HS-27A (cell line): Measurements from ENCODE around the gene PGLYRP2.

Source experiments
- DNase-seq: peaks from one replicate; pipeline ENCODE4 v3.0.0-alpha.2; 2012; ENCODE audit warnings: low read depth, missing footprints

The PGLYRP2 gene

GRCh38 chr19:15425321-15425950 is 53.9 kb downstream of the PGLYRP2 start:
- no peak for DNase-seq

GRCh38 chr19:15424692-15425272 is 54.5 kb downstream of the PGLYRP2 start:
- no peak for DNase-seq

GRCh38 chr19:15424121-15424520 is 55.2 kb downstream of the PGLYRP2 start:
- no peak for DNase-seq

GRCh38 chr19:15423130-15423529 is 56.2 kb downstream of the PGLYRP2 start:
- no peak for DNase-seq

GRCh38 chr19:15422296-15423075 is 56.8 kb downstream of the PGLYRP2 start:
- DNase-seq, result no peak

- no peak for DNase-seq
These were observed 57.5 kb downstream of the PGLYRP2 start for GRCh38 chr19:15421721-15422260.

- DNase-seq, result no peak
These were observed 58.1 kb downstream of the PGLYRP2 start for GRCh38 chr19:15421136-15421695.

GRCh38 chr19:15419413-15420025 is 59.8 kb downstream of the PGLYRP2 start:
- no peak for DNase-seq
